SU-DHL-6 (cell line): ENCODE data around the gene PKD2.

Experiments used
- EZH2phosphoT487 ChIP-seq: fragments of 200-600 bp; sonication (generic), shearing (Covaris generic); conservative IDR thresholded peaks from 2 replicates; pipeline ENCODE4 v1.6.1; 2018; ENCODE audit warnings: mild to moderate bottlenecking, antibody characterized with exemption, low read length, moderate library complexity, mixed read lengths
- TF ChIP-seq, protein P1 (sequence below): fragments of 200-600 bp; sonication (generic); IDR thresholded peaks from one replicate; pipeline ENCODE4 v1.5.1; 2017; ENCODE audit warnings: antibody characterized with exemption, mild to moderate bottlenecking, low read length, moderate library complexity; ENCODE audit not compliant: insufficient read depth, poor library complexity, severe bottlenecking

DNA sequence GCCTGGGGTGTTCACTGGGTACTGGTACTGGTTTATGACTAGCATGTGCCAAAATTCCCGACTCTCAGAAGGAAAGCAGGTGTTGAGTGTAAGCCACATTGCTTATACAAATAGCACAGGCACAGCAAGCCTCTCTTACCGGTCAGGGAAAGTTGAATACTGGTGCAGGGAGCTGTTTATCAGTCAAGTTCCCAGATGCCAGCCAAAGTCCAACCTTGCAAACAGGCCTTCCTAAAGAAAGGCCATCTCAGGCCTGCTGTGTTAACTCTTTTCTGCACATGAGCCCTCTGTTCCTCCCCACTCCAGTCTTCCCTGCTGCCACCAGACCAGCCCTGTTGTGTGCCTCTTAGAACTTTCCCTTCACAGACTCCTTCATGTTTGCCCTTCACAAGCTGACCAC is 34.2 kb downstream of the PKD2 start:
- TF ChIP-seq, protein P1, sequence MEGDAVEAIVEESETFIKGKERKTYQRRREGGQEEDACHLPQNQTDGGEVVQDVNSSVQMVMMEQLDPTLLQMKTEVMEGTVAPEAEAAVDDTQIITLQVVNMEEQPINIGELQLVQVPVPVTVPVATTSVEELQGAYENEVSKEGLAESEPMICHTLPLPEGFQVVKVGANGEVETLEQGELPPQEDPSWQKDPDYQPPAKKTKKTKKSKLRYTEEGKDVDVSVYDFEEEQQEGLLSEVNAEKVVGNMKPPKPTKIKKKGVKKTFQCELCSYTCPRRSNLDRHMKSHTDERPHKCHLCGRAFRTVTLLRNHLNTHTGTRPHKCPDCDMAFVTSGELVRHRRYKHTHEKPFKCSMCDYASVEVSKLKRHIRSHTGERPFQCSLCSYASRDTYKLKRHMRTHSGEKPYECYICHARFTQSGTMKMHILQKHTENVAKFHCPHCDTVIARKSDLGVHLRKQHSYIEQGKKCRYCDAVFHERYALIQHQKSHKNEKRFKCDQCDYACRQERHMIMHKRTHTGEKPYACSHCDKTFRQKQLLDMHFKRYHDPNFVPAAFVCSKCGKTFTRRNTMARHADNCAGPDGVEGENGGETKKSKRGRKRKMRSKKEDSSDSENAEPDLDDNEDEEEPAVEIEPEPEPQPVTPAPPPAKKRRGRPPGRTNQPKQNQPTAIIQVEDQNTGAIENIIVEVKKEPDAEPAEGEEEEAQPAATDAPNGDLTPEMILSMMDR: no peak
- no peak for TF ChIP-seq EZH2phosphoT487
